Lower lobe of right lung (tissue), 2 donors: ENCODE measurements around the gene GRIK4. TPM values are rescaled to one million over a fixed set of nuclear protein-coding genes. Genes with fewer than 3 reads are reported as not detected.
A peak's percentile ranks its signal among the peaks of the same experiment; 100 is the strongest.

Experiments
- ATAC-seq, 2 donors: fragments of 200-7000 bp; cut with Tn5 transposase; one replicate each; pipeline ENCODE4 v1.9.1; 2020 to 2022; ENCODE audit warnings: mild to moderate bottlenecking in 2 of 2, moderate library complexity in 2 of 2
- DNase-seq: peaks from one replicate; pipeline ENCODE4 v3.0.0-alpha.2; 2020
- H3K27ac ChIP-seq: fragments of 200-600 bp; one replicate; pipeline ENCODE4 v1.8.0; 2022
- H3K27me3 ChIP-seq: fragments of 200-600 bp; one replicate; pipeline ENCODE4 v1.8.0; 2022; ENCODE audit warnings: low read depth
- H3K36me3 ChIP-seq: fragments of 200-600 bp; one replicate; pipeline ENCODE4 v1.8.0; 2022; ENCODE audit warnings: mild to moderate bottlenecking
- H3K4me1 ChIP-seq: fragments of 200-600 bp; one replicate; pipeline ENCODE4 v1.8.0; 2022
- H3K4me3 ChIP-seq: fragments of 200-600 bp; one replicate; pipeline ENCODE4 v1.8.0; 2022; ENCODE audit warnings: mild to moderate bottlenecking
- H3K9me3 ChIP-seq: fragments of 200-600 bp; one replicate; pipeline ENCODE4 v1.8.0; 2022
- intact Hi-C: fragments of 100-400 bp; cut with DNase I; formaldehyde crosslinking; loops from one replicate; pipeline ENCODE4 v1.11.0; 2022
- total RNA-seq: library from RNA; stranded (reverse); fragmentation: NEBNext Ultra II Directional; extraction: Animal tissue kit (Norgen Biotek cat#: 25700); gene quantifications from one replicate; pipeline ENCODE4 v1.2.1, GENCODE V29; 2021
- TF ChIP-seq, protein P1 (sequence below): fragments of 200-600 bp; IDR thresholded peaks from one replicate; pipeline ENCODE4 v1.8.0; 2022; ENCODE audit warnings: antibody characterized with exemption, mild to moderate bottlenecking
- donor health status: DM: no; HTN: yes; CAD: no; lungs with severe emphysema.

The GRIK4 gene
- total RNA-seq, 1 donor from 2014 or later = 2.2 TPM

DNA sequence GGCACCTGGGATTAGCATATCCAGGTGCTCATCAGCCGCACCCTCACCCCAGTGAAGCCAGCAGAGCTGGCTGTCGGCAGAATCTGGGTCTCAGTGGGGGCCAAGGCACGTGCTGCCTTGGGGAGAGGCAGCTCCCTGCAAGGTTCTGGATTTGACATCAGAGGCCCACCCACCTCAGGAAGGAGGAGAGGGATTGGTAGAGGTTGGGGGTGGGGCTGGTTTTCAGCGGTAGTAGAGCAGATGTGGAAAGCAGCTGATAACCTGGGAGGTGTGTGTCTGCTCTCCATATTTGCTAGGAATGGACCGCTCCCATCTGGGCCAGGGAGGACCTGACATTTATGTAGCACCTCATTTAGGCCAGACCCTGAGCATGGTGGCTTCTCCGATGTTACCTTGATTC lies 147.5 kb downstream of the GRIK4 start:
- DNase-seq (no peak), ATAC-seq (no peak)
- intact Hi-C loops = no loop called here
- Histone ChIP-seq H3K4me1 (no peaks in the 10 kb centered on the region), H3K36me3 (no peaks in the 10 kb centered on the region), H3K4me3 (no peak overlapping the region), H3K9me3 (no peaks in the 10 kb centered on the region), H3K27me3 (peaks cover 6% of the 10 kb centered on the region), H3K27ac (no peak overlapping the region)
- TF ChIP-seq, protein P1, sequence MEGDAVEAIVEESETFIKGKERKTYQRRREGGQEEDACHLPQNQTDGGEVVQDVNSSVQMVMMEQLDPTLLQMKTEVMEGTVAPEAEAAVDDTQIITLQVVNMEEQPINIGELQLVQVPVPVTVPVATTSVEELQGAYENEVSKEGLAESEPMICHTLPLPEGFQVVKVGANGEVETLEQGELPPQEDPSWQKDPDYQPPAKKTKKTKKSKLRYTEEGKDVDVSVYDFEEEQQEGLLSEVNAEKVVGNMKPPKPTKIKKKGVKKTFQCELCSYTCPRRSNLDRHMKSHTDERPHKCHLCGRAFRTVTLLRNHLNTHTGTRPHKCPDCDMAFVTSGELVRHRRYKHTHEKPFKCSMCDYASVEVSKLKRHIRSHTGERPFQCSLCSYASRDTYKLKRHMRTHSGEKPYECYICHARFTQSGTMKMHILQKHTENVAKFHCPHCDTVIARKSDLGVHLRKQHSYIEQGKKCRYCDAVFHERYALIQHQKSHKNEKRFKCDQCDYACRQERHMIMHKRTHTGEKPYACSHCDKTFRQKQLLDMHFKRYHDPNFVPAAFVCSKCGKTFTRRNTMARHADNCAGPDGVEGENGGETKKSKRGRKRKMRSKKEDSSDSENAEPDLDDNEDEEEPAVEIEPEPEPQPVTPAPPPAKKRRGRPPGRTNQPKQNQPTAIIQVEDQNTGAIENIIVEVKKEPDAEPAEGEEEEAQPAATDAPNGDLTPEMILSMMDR = no peak

DNA sequence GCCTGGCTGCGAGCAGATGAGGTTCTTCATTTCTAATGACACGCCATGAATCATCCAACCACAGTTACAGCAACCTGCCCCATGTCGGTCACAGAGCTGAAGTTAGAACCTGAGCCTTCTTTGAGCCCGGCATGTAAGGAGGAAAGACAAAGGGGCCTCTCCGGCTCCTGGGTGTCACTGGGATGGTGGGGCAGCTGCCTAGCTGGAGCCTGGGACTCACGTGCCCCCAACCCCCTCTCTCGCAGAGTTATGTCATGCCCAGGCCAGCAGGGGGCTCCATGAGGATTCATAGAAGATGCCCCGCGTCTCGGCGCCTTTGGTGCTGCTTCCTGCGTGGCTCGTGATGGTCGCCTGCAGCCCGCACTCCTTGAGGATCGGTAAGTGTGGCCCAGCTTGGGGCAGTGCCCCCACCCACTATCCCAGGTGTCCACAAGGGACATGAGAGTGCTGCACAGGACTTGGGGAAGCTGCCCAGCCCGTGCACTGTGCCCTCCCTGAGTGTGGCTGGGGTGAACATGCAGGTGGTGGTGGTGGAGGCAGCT lies 148.5 kb downstream of the GRIK4 start:
- Histone ChIP-seq H3K4me3 (no peak overlapping the region), H3K4me1 (no peaks in the 10 kb centered on the region), H3K9me3 (no peaks in the 10 kb centered on the region), H3K36me3 (no peaks in the 10 kb centered on the region), H3K27ac (no peak overlapping the region), H3K27me3 (peaks cover 6% of the 10 kb centered on the region)
- TF ChIP-seq, protein P1 = no peak
- intact Hi-C loops = no loop called here
- DNase-seq (no peak), ATAC-seq (peak in 1 of 2 donors; percentile 13)

DNA sequence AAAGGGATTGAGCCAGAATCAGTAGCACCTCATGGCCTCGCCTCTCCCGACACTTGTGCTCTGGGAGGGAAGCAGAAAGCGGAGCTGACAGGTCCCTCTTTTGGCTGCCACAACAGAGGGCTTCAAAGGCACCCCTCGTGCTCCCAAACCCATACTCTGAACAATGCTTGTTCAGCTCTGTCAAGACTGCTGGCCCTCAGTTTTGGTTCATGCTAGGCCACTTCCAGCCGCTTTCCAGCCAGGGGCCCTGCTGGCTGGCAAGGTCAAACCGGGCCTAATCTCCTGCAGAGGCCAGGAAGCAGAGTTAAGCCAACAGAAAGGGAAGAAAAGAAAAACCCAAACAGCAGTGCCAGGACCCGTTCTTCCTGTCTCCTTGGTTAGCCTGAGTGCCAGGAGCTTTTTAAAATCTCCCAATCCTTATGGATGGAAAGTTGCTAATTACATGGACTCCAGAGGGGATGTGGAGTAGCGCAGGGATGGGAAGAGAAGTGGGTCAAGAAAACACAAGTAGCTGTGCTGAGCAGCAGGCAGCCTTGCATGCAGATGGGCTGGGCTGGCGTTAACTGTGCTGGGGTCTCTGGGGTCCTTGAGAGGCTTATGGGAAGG lies 150.6 kb downstream of the GRIK4 start:
- H3K4me3 ChIP-seq = no peak overlapping the region
- no peak overlapping the region for H3K27ac ChIP-seq
- intact Hi-C loops = no loop called here
- no peaks in the 10 kb centered on the region for H3K9me3 ChIP-seq
- H3K4me1 ChIP-seq = no peaks in the 10 kb centered on the region
- DNase-seq = no peak
- no peaks in the 10 kb centered on the region for H3K36me3 ChIP-seq
- ATAC-seq = no peak
- peaks cover 6% of the 10 kb centered on the region for H3K27me3 ChIP-seq
- TF ChIP-seq, protein P1 = no peak

DNA sequence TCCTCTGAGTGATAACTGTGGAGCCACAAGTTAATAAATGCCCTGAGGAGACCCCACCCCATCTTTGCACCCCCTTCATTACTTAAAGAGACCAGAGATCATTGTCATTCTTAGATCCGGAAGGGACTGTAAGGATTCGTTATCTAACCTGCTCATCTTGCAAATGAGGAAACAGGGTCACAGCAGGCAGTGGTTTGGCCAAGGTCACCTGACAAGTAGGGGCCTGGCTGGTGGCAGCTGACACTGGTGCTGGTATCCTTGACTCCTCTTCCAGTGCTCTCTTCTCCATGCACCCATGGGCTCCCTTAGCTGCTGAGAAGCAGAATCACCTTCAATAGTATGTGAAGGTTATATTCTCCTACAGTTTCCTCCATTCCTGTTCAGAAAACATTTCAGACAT lies 151.6 kb downstream of the GRIK4 start:
- Histone ChIP-seq H3K4me1 (no peaks in the 10 kb centered on the region), H3K36me3 (no peaks in the 10 kb centered on the region), H3K27me3 (peaks cover 11% of the 10 kb centered on the region), H3K27ac (no peak overlapping the region), H3K4me3 (no peak overlapping the region), H3K9me3 (no peaks in the 10 kb centered on the region)
- TF ChIP-seq, protein P1 = no peak
- no peak for ATAC-seq
- DNase-seq = no peak
- intact Hi-C loops = no loop called here

DNA sequence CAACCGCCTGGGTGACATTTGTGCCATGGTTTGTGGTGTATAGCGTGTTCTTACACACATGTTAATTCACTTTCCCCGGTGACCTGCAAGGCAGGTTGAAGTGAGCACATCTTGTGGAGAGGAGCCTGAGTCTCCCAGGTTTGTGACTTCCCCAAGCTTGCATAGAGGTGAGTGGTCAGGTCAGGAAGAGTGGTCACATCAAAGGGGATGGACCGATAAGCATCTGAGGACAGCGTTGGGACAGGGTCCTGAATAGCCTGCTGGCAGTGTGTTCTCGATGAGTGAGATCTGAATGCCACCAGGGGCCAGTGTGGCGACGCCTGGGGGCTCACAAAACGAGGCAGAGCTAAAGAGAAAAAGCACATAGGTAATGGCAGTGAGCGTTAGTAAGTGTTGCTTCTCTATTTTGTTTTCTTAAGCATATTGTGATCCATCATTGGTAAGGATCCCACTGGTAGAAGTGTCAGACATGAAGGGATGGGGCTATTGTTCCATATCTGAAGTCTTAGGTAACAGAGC lies 154.6 kb downstream of the GRIK4 start:
- ATAC-seq (no peak), DNase-seq (no peak)
- Histone ChIP-seq H3K27ac (no peak overlapping the region), H3K9me3 (no peaks in the 10 kb centered on the region), H3K4me3 (no peak overlapping the region), H3K27me3 (peaks cover 5% of the 10 kb centered on the region), H3K4me1 (no peaks in the 10 kb centered on the region), H3K36me3 (no peaks in the 10 kb centered on the region)
- intact Hi-C loops = no loop called here
- TF ChIP-seq, protein P1 = no peak
